ENCODE measurements around the gene ZNF496. TPM values are rescaled to one million over a fixed set of nuclear protein-coding genes. Genes with fewer than 3 reads are reported as not detected.

ZNF496 gene
- total RNA-seq, 1 donor from 2014 or later = 59.5 TPM

- H3K36me3 Mint-ChIP-seq (ENCODE audit: insufficient read depth) = peaks cover 2% of the 10 kb centered on the region
- no peak overlapping the region for H3K27ac Mint-ChIP-seq
- H3K4me3 Mint-ChIP-seq (ENCODE audit: low read depth) = no peak overlapping the region
- no peaks in the 10 kb centered on the region for H3K27me3 Mint-ChIP-seq
- DNase-seq (ENCODE audit: low spot score, unreplicated experiment) = no peak
- peaks cover 7% of the 10 kb centered on the region for H3K4me1 Mint-ChIP-seq (ENCODE audit: low read depth)
- no peak for TF ChIP-seq CTCF (IDR thresholded peaks at IDR 0.05; ENCODE audit: unreplicated experiment)
- peaks cover 10% of the 10 kb centered on the region for H3K9me3 Mint-ChIP-seq (ENCODE audit: low read depth)
These were observed 56.9 kb downstream of the ZNF496 start for GRCh38 chr1:247274605-247275256.

GRCh38 chr1:247273013-247273412, 58.7 kb downstream of the ZNF496 start:
- no peak for DNase-seq (ENCODE audit: low spot score, unreplicated experiment)
- H3K36me3 Mint-ChIP-seq (ENCODE audit: insufficient read depth) = peaks cover 2% of the 10 kb centered on the region
- no peak overlapping the region for H3K4me3 Mint-ChIP-seq (ENCODE audit: low read depth)
- peaks cover 10% of the 10 kb centered on the region for H3K9me3 Mint-ChIP-seq (ENCODE audit: low read depth)
- no peak overlapping the region for H3K27ac Mint-ChIP-seq
- H3K27me3 Mint-ChIP-seq = no peaks in the 10 kb centered on the region
- peaks cover 7% of the 10 kb centered on the region for H3K4me1 Mint-ChIP-seq (ENCODE audit: low read depth)
- no peak for TF ChIP-seq CTCF (IDR thresholded peaks at IDR 0.05; ENCODE audit: unreplicated experiment)

GRCh38 chr1:247270003-247270402, 61.7 kb downstream of the ZNF496 start:
- H3K4me1 Mint-ChIP-seq (ENCODE audit: low read depth) = peaks cover 5% of the 10 kb centered on the region
- H3K36me3 Mint-ChIP-seq (ENCODE audit: insufficient read depth) = peaks cover 2% of the 10 kb centered on the region
- no peaks in the 10 kb centered on the region for H3K27me3 Mint-ChIP-seq
- no peak overlapping the region for H3K4me3 Mint-ChIP-seq (ENCODE audit: low read depth)
- H3K27ac Mint-ChIP-seq = no peak overlapping the region
- H3K9me3 Mint-ChIP-seq (ENCODE audit: low read depth) = peaks cover 18% of the 10 kb centered on the region
- no peak for TF ChIP-seq CTCF (IDR thresholded peaks at IDR 0.05; ENCODE audit: unreplicated experiment)
- DNase-seq (ENCODE audit: low spot score, unreplicated experiment) = no peak

GRCh38 chr1:247269133-247269532, 62.5 kb downstream of the ZNF496 start:
- no peak for TF ChIP-seq CTCF (IDR thresholded peaks at IDR 0.05; ENCODE audit: unreplicated experiment)
- Mint-ChIP-seq H3K9me3 (ENCODE audit: low read depth) (peaks cover 24% of the 10 kb centered on the region), H3K27me3 (no peaks in the 10 kb centered on the region), H3K4me1 (ENCODE audit: low read depth) (no peaks in the 10 kb centered on the region), H3K27ac (no peak overlapping the region), H3K36me3 (ENCODE audit: insufficient read depth) (peaks cover 2% of the 10 kb centered on the region), H3K4me3 (ENCODE audit: low read depth) (no peak overlapping the region)
- DNase-seq (ENCODE audit: low spot score, unreplicated experiment) = no peak

GRCh38 chr1:247268390-247269045, 63.1 kb downstream of the ZNF496 start:
- H3K4me3 Mint-ChIP-seq (ENCODE audit: low read depth) = no peak overlapping the region
- no peak for TF ChIP-seq CTCF (IDR thresholded peaks at IDR 0.05; ENCODE audit: unreplicated experiment)
- H3K36me3 Mint-ChIP-seq (ENCODE audit: insufficient read depth) = peaks cover 2% of the 10 kb centered on the region

More at GRCh38 chr1:247268390-247269045, 63.1 kb downstream of the ZNF496 start:
- Mint-ChIP-seq H3K4me1 (ENCODE audit: low read depth) (no peaks in the 10 kb centered on the region), H3K27me3 (no peaks in the 10 kb centered on the region), H3K9me3 (ENCODE audit: low read depth) (peaks cover 24% of the 10 kb centered on the region), H3K27ac (no peak overlapping the region)
- no peak for DNase-seq (ENCODE audit: low spot score, unreplicated experiment)
